Endothelial cell (in vitro differentiated cells): ENCODE data around the gene PSD. TPM values are rescaled to one million over a fixed set of nuclear protein-coding genes. Genes with fewer than 3 reads are reported as not detected.

ENCODE experiments used
- DNase-seq: peaks from one replicate; pipeline ENCODE4 v3.0.0; 2021; ENCODE audit warnings: low spot score
- H3K27ac Mint-ChIP-seq: one replicate; pipeline ENCODE4 v1.8.0; 2021; ENCODE audit warnings: mixed read lengths, inconsistent platforms; ENCODE audit not compliant: unreplicated experiment
- H3K27me3 Mint-ChIP-seq: one replicate; pipeline ENCODE4 v1.8.0; 2021; ENCODE audit warnings: mild to moderate bottlenecking, moderate library complexity, mixed read lengths, inconsistent platforms; ENCODE audit not compliant: unreplicated experiment
- H3K36me3 Mint-ChIP-seq: one replicate; pipeline ENCODE4 v1.8.0; 2021; ENCODE audit warnings: mild to moderate bottlenecking, low read depth, mixed read lengths, inconsistent platforms; ENCODE audit not compliant: unreplicated experiment
- H3K4me1 Mint-ChIP-seq: one replicate; pipeline ENCODE4 v1.8.0; 2021; ENCODE audit warnings: mild to moderate bottlenecking, mixed read lengths, inconsistent platforms; ENCODE audit not compliant: unreplicated experiment
- H3K4me3 Mint-ChIP-seq: one replicate; pipeline ENCODE4 v1.8.0; 2021; ENCODE audit warnings: mild to moderate bottlenecking, mixed read lengths, inconsistent platforms; ENCODE audit not compliant: unreplicated experiment
- H3K9me3 Mint-ChIP-seq: one replicate; pipeline ENCODE4 v1.8.0; 2021; ENCODE audit warnings: mixed read lengths, inconsistent platforms; ENCODE audit not compliant: unreplicated experiment
- total RNA-seq: library from RNA; stranded (reverse); fragmentation: NEBNext Ultra II Directional; extraction: Animal tissue kit (Norgen Biotek cat#: 25700); gene quantifications from one replicate; pipeline ENCODE4 v1.2.1, GENCODE V29; 2021; ENCODE audit not compliant: unreplicated experiment
- TF ChIP-seq, protein P1 (sequence below): fragments of 200-600 bp; sonication (generic); IDR thresholded peaks from one replicate; pipeline ENCODE4 v1.5.0; 2021; ENCODE audit warnings: antibody characterized with exemption; ENCODE audit not compliant: unreplicated experiment

PSD gene
- total RNA-seq, 1 donor from 2014 or later = 0.31 TPM

GRCh38 chr10:102421757-102422512 is 3.4 kb upstream of the PSD start:
- DNase-seq = no peak
- Mint-ChIP-seq H3K4me1 (peaks cover 17% of the 10 kb centered on the region), H3K36me3 (peaks cover 11% of the 10 kb centered on the region), H3K9me3 (no peaks in the 10 kb centered on the region), H3K4me3 (peak overlapping the region; percentile 96), H3K27ac (no peak overlapping the region), H3K27me3 (peaks cover 26% of the 10 kb centered on the region)
- TF ChIP-seq, protein P1, sequence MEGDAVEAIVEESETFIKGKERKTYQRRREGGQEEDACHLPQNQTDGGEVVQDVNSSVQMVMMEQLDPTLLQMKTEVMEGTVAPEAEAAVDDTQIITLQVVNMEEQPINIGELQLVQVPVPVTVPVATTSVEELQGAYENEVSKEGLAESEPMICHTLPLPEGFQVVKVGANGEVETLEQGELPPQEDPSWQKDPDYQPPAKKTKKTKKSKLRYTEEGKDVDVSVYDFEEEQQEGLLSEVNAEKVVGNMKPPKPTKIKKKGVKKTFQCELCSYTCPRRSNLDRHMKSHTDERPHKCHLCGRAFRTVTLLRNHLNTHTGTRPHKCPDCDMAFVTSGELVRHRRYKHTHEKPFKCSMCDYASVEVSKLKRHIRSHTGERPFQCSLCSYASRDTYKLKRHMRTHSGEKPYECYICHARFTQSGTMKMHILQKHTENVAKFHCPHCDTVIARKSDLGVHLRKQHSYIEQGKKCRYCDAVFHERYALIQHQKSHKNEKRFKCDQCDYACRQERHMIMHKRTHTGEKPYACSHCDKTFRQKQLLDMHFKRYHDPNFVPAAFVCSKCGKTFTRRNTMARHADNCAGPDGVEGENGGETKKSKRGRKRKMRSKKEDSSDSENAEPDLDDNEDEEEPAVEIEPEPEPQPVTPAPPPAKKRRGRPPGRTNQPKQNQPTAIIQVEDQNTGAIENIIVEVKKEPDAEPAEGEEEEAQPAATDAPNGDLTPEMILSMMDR = no peak

- H3K4me1 Mint-ChIP-seq = peaks cover 17% of the 10 kb centered on the region
- peak overlapping the region; percentile 96 for H3K4me3 Mint-ChIP-seq
- H3K27ac Mint-ChIP-seq = no peak overlapping the region
These were observed 2.8 kb upstream of the PSD start for GRCh38 chr10:102421507-102421756.

GRCh38 chr10:102420714-102421506 is 2.3 kb upstream of the PSD start, which contains the start of gene FBXL15:
Gene FBXL15 (plus strand): TSS chr10:102420836. CDS start chr10:102421130, 294 bp downstream.
- DNase-seq = peak; percentile 96
- Mint-ChIP-seq H3K27me3 (peaks cover 28% of the 10 kb centered on the region), H3K9me3 (no peaks in the 10 kb centered on the region), H3K36me3 (peaks cover 11% of the 10 kb centered on the region), H3K27ac (peak within 1 kb of the TSS; percentile 74), H3K4me3 (peak within 1 kb of the TSS; percentile 96), H3K4me1 (peaks cover 17% of the 10 kb centered on the region)
- TF ChIP-seq, protein P1 = no peak

More at GRCh38 chr10:102421507-102421756, 2.8 kb upstream of the PSD start:
- DNase-seq = no peak
- Mint-ChIP-seq H3K36me3 (peaks cover 11% of the 10 kb centered on the region), H3K27me3 (peaks cover 27% of the 10 kb centered on the region), H3K9me3 (no peaks in the 10 kb centered on the region)
- TF ChIP-seq, protein P1 = no peak

- Mint-ChIP-seq H3K27me3 (peaks cover 26% of the 10 kb centered on the region), H3K4me1 (peaks cover 17% of the 10 kb centered on the region), H3K36me3 (peaks cover 11% of the 10 kb centered on the region), H3K9me3 (no peaks in the 10 kb centered on the region), H3K4me3 (peak overlapping the region; percentile 96), H3K27ac (peak overlapping the region; percentile 74)
- DNase-seq = no peak
- TF ChIP-seq, protein P1 = no peak
These were observed 1.7 kb upstream of the PSD start for GRCh38 chr10:102420181-102420713.
